ENCODE measurements around the gene EDNRA. TPM values are rescaled to one million over a fixed set of nuclear protein-coding genes. Genes with fewer than 3 reads are reported as not detected.

Gene EDNRA
- total and polyA plus RNA-seq, 4 experiments from 2014 or later, result not detected

- peaks cover 0 to 16% (median 3%) of the 10 kb centered on the region in 8 donors for H3K9me3 Mint-ChIP-seq
- Histone ChIP-seq H3K27me3 (ENCODE audit: insufficient read depth, low read length) (no peaks in the 10 kb centered on the region), H3K27ac (ENCODE audit: low read depth, low read length) (no peak overlapping the region), H3K36me3 (ENCODE audit: insufficient read depth, low read length) (no peaks in the 10 kb centered on the region), H3K9me3 (ENCODE audit: control insufficient read depth in 1 of 2, low read length in 2 of 2) (no peaks in the 10 kb centered on the region), H3K4me3 (ENCODE audit: low read length in 2 of 2) (no peak overlapping the region), H3K4me1 (ENCODE audit: insufficient read depth, low read length) (no peaks in the 10 kb centered on the region)
- POLR2A ChIA-PET (ENCODE audit: partially characterized antibody), result no interaction called here
- no peak overlapping the region for H3K4me3 Mint-ChIP-seq
- H3K27me3 Mint-ChIP-seq, result no peaks in the 10 kb centered on the region
- intact Hi-C loops (cut with micrococcal nuclease), result no loop called here
- H3K27ac Mint-ChIP-seq, result no peak overlapping the region
- CTCF ChIA-PET (ENCODE audit: partially characterized antibody), result no interaction called here
- no peak for DNase-seq
- H3K4me1 Mint-ChIP-seq, result no peaks in the 10 kb centered on the region
- no peaks in the 10 kb centered on the region for H3K36me3 Mint-ChIP-seq
Measured at GRCh38 chr4:147463065-147463464, 17.8 kb upstream of the EDNRA start.

DNA sequence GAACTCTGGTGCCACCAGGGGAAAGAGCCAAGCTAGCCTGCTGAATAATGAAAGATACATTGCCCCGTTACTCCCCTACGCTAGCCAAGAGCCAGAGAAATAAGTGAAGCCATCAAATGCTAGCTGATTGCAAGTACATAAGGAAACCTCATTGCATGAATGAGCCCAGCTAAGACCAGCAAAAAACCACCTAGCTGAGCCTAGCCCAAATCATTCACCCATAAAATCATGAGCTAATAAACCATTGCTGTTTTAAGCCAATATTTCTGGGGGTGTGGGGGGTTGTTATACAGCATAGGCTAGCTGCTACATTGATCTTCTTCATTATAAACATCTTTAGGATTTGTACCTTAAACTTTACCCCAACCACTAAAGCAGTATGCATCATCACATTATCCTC, 15.4 kb upstream of the EDNRA start:
- ChIA-PET POLR2A (ENCODE audit: partially characterized antibody) (no interaction called here), CTCF (ENCODE audit: partially characterized antibody) (no interaction called here)
- Histone ChIP-seq H3K9me3 (ENCODE audit: control insufficient read depth in 1 of 2, low read length in 2 of 2) (no peaks in the 10 kb centered on the region), H3K4me1 (ENCODE audit: insufficient read depth, low read length) (no peaks in the 10 kb centered on the region), H3K27me3 (ENCODE audit: insufficient read depth, low read length) (no peaks in the 10 kb centered on the region), H3K27ac (ENCODE audit: low read depth, low read length) (no peak overlapping the region), H3K36me3 (ENCODE audit: insufficient read depth, low read length) (no peaks in the 10 kb centered on the region), H3K4me3 (ENCODE audit: low read length in 2 of 2) (no peak overlapping the region)
- Mint-ChIP-seq H3K27me3 (no peaks in the 10 kb centered on the region), H3K4me3 (no peak overlapping the region), H3K4me1 (no peaks in the 10 kb centered on the region), H3K9me3 (peaks cover 0 to 16% (median 5%) of the 10 kb centered on the region in 8 donors), H3K27ac (no peak overlapping the region), H3K36me3 (no peaks in the 10 kb centered on the region)
- intact Hi-C loops (cut with micrococcal nuclease), result no loop called here
- no peak for DNase-seq

GRCh38 chr4:147477439-147477838, 3.5 kb upstream of the EDNRA start:
- Mint-ChIP-seq H3K36me3 (no peaks in the 10 kb centered on the region), H3K27ac (no peak overlapping the region), H3K4me1 (peaks cover 0 to 3% (median under 1%) of the 10 kb centered on the region in 4 donors), H3K27me3 (peaks cover 16 to 19% of the 10 kb centered on the region in 2 donors), H3K4me3 (no peak overlapping the region), H3K9me3 (peaks cover 0 to 7% (median 1%) of the 10 kb centered on the region in 8 donors)
- DNase-seq, result no peak
- intact Hi-C loops (cut with micrococcal nuclease), result no loop called here
- Histone ChIP-seq H3K27me3 (ENCODE audit: insufficient read depth, low read length) (no peaks in the 10 kb centered on the region), H3K4me3 (ENCODE audit: low read length in 2 of 2) (no peak overlapping the region), H3K36me3 (ENCODE audit: insufficient read depth, low read length) (no peaks in the 10 kb centered on the region), H3K27ac (ENCODE audit: low read depth, low read length) (no peak overlapping the region), H3K4me1 (ENCODE audit: insufficient read depth, low read length) (no peaks in the 10 kb centered on the region), H3K9me3 (ENCODE audit: control insufficient read depth in 1 of 2, low read length in 2 of 2) (no peaks in the 10 kb centered on the region)
- ChIA-PET CTCF (ENCODE audit: partially characterized antibody) (no interaction called here), POLR2A (ENCODE audit: partially characterized antibody) (no interaction called here)

DNA sequence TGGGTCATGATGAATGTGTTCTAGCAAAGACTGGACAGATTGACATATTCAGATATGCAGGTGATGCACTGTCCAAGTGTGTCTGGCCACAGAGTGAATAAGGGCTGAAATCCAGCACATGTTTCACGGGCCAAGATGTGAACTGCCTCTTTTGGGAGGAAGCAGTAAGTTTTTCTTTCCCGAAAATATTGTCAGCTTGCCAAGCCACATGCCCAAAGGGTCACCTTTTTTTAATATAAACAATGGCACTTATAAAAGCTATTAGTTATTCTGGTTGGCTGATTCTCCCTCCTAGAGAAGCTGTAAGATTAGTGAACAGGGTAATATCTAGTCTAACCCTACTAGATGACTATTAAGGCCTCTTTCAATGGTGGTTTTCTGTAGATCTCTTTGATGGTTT, 1.5 kb upstream of the EDNRA start:
- Mint-ChIP-seq H3K4me3 (no peak overlapping the region), H3K9me3 (peaks cover 0 to 7% (median under 1%) of the 10 kb centered on the region in 8 donors), H3K4me1 (peaks cover 0 to 3% (median under 1%) of the 10 kb centered on the region in 4 donors), H3K27ac (no peak overlapping the region), H3K27me3 (peaks cover 18 to 22% of the 10 kb centered on the region in 2 donors), H3K36me3 (no peaks in the 10 kb centered on the region)
- Histone ChIP-seq H3K4me3 (ENCODE audit: low read length in 2 of 2) (no peak overlapping the region), H3K9me3 (ENCODE audit: control insufficient read depth in 1 of 2, low read length in 2 of 2) (no peaks in the 10 kb centered on the region), H3K4me1 (ENCODE audit: insufficient read depth, low read length) (no peaks in the 10 kb centered on the region), H3K36me3 (ENCODE audit: insufficient read depth, low read length) (no peaks in the 10 kb centered on the region), H3K27me3 (ENCODE audit: insufficient read depth, low read length) (no peaks in the 10 kb centered on the region), H3K27ac (ENCODE audit: low read depth, low read length) (no peak overlapping the region)
- intact Hi-C loops (cut with micrococcal nuclease), result no loop called here
- ChIA-PET POLR2A (ENCODE audit: partially characterized antibody) (no interaction called here), CTCF (ENCODE audit: partially characterized antibody) (no interaction called here)
- DNase-seq, result no peak

GRCh38 chr4:147479786-147480185, 1.1 kb upstream of the EDNRA start:
- H3K27ac ChIP-seq (ENCODE audit: low read depth, low read length), result no peak overlapping the region
- H3K27me3 Mint-ChIP-seq, result peaks cover 18 to 22% of the 10 kb centered on the region in 2 donors
- no peaks in the 10 kb centered on the region for H3K4me1 ChIP-seq (ENCODE audit: insufficient read depth, low read length)
- intact Hi-C loops (cut with micrococcal nuclease), result no loop called here
- no peak for DNase-seq
- POLR2A ChIA-PET (ENCODE audit: partially characterized antibody), result no interaction called here
- CTCF ChIA-PET (ENCODE audit: partially characterized antibody), result no interaction called here
- H3K4me3 ChIP-seq (ENCODE audit: low read length in 2 of 2), result no peak overlapping the region
- H3K36me3 Mint-ChIP-seq, result no peaks in the 10 kb centered on the region
- no peak overlapping the region for H3K4me3 Mint-ChIP-seq
- no peak overlapping the region for H3K27ac Mint-ChIP-seq
- H3K36me3 ChIP-seq (ENCODE audit: insufficient read depth, low read length), result no peaks in the 10 kb centered on the region
- H3K4me1 Mint-ChIP-seq, result peaks cover 0 to 3% (median under 1%) of the 10 kb centered on the region in 4 donors
- H3K27me3 ChIP-seq (ENCODE audit: insufficient read depth, low read length), result no peaks in the 10 kb centered on the region
- peaks cover 0 to 7% (median 0%) of the 10 kb centered on the region in 8 donors for H3K9me3 Mint-ChIP-seq
- H3K9me3 ChIP-seq (ENCODE audit: control insufficient read depth in 1 of 2, low read length in 2 of 2), result no peaks in the 10 kb centered on the region

GRCh38 chr4:147480502-147480890, 401 bp upstream of the EDNRA start:
- Histone ChIP-seq H3K4me1 (ENCODE audit: insufficient read depth, low read length) (no peaks in the 10 kb centered on the region), H3K36me3 (ENCODE audit: insufficient read depth, low read length) (no peaks in the 10 kb centered on the region), H3K27me3 (ENCODE audit: insufficient read depth, low read length) (no peaks in the 10 kb centered on the region), H3K9me3 (ENCODE audit: control insufficient read depth in 1 of 2, low read length in 2 of 2) (no peaks in the 10 kb centered on the region), H3K4me3 (ENCODE audit: low read length in 2 of 2) (no peak overlapping the region), H3K27ac (ENCODE audit: low read depth, low read length) (no peak overlapping the region)
- intact Hi-C loops (cut with micrococcal nuclease), result no loop called here
- ChIA-PET POLR2A (ENCODE audit: partially characterized antibody) (no interaction called here), CTCF (ENCODE audit: partially characterized antibody) (no interaction called here)
- H3K27ac Mint-ChIP-seq, result no peak overlapping the region
- H3K36me3 Mint-ChIP-seq, result no peaks in the 10 kb centered on the region
- H3K4me3 Mint-ChIP-seq, result no peak overlapping the region
- DNase-seq, result no peak
- peaks cover 0 to 3% (median 1%) of the 10 kb centered on the region in 4 donors for H3K4me1 Mint-ChIP-seq
- peaks cover 0 to 7% (median 1%) of the 10 kb centered on the region in 8 donors for H3K9me3 Mint-ChIP-seq
- H3K27me3 Mint-ChIP-seq, result peaks cover 19 to 20% of the 10 kb centered on the region in 2 donors

DNA sequence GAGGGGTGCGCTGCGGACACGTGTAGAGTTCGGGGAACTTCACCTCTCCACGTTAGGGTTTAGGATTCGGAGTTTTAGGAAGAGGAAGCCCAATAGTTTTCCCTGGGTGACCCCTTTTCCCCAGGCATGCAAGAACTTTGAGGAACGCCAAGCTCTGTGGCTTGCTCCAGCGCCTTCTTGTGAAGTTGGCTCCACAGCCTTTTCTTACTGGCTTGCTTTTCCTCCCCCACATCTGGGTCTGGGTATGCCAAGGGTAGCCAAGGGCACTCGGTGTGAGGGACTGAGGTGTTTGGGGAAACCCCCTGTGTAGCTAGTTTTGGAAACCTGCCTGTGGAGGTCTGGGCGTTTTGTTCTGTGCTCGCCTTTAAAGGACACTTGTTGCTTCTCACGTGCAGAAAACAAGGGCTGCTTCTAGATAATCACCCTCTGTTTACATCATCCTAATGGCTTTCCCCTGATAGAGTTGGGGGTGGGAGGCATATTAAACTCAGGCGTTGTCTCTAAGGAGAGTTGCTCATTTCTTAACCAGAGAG, 746 bp downstream of the EDNRA start:
- H3K4me3 Mint-ChIP-seq, result peak overlapping the region in 1 of 8 donors; percentile 17
- no peak overlapping the region for H3K27ac ChIP-seq (ENCODE audit: low read depth, low read length)
- no peak overlapping the region for H3K27ac Mint-ChIP-seq
- intact Hi-C loops (cut with micrococcal nuclease), result no loop called here
- H3K27me3 Mint-ChIP-seq, result peaks cover 19 to 20% of the 10 kb centered on the region in 2 donors
- no peak overlapping the region for H3K4me3 ChIP-seq (ENCODE audit: low read length in 2 of 2)
- H3K4me1 ChIP-seq (ENCODE audit: insufficient read depth, low read length), result no peaks in the 10 kb centered on the region
- no peaks in the 10 kb centered on the region for H3K27me3 ChIP-seq (ENCODE audit: insufficient read depth, low read length)
- no peaks in the 10 kb centered on the region for H3K36me3 ChIP-seq (ENCODE audit: insufficient read depth, low read length)
- ChIA-PET POLR2A (ENCODE audit: partially characterized antibody) (no interaction called here), CTCF (ENCODE audit: partially characterized antibody) (no interaction called here)
- peaks cover 0 to 7% (median 1%) of the 10 kb centered on the region in 8 donors for H3K9me3 Mint-ChIP-seq
- H3K9me3 ChIP-seq (ENCODE audit: control insufficient read depth in 1 of 2, low read length in 2 of 2), result no peaks in the 10 kb centered on the region
- H3K36me3 Mint-ChIP-seq, result no peaks in the 10 kb centered on the region
- H3K4me1 Mint-ChIP-seq, result peaks cover 0 to 3% (median 1%) of the 10 kb centered on the region in 4 donors
- no peak for DNase-seq

- CTCF ChIA-PET (ENCODE audit: partially characterized antibody), result no interaction called here
Measured at GRCh38 chr4:147482281-147482680, 1.4 kb downstream of the EDNRA start.

More at GRCh38 chr4:147482281-147482680, 1.4 kb downstream of the EDNRA start:
- no peak for DNase-seq
- H3K4me3 Mint-ChIP-seq, result no peak overlapping the region
- POLR2A ChIA-PET (ENCODE audit: partially characterized antibody), result no interaction called here
- H3K4me1 Mint-ChIP-seq, result peaks cover 0 to 3% (median 1%) of the 10 kb centered on the region in 4 donors
- Histone ChIP-seq H3K4me1 (ENCODE audit: insufficient read depth, low read length) (no peaks in the 10 kb centered on the region), H3K36me3 (ENCODE audit: insufficient read depth, low read length) (no peaks in the 10 kb centered on the region), H3K27ac (ENCODE audit: low read depth, low read length) (no peak overlapping the region), H3K27me3 (ENCODE audit: insufficient read depth, low read length) (no peaks in the 10 kb centered on the region), H3K4me3 (ENCODE audit: low read length in 2 of 2) (no peak overlapping the region), H3K9me3 (ENCODE audit: control insufficient read depth in 1 of 2, low read length in 2 of 2) (no peaks in the 10 kb centered on the region)
- no peaks in the 10 kb centered on the region for H3K36me3 Mint-ChIP-seq
- no peak overlapping the region for H3K27ac Mint-ChIP-seq
- H3K9me3 Mint-ChIP-seq, result peaks cover 0 to 7% (median 1%) of the 10 kb centered on the region in 8 donors
- H3K27me3 Mint-ChIP-seq, result peaks cover 19 to 22% of the 10 kb centered on the region in 2 donors
- intact Hi-C loops (cut with micrococcal nuclease), result no loop called here

Data from CD4-positive, alpha-beta memory T cell (primary cell).